Prostate gland (tissue), 2 donors: ENCODE data around the gene LIPH.

Source experiments
- CTCF ChIP-seq, 4 experiments: fragments of 200-600 bp in 2 of 4; fragments of 450-650 bp in 2 of 4; sonication (generic) in 2 of 4; IDR thresholded peaks; 1 replicate in 3 of 4; 2 replicates in 1 of 4; pipeline ENCODE4 v1.5.1; 2016 to 2019; ENCODE audit warnings: antibody characterized with exemption in 4 of 4, mild to moderate bottlenecking in 2 of 4, moderate library complexity in 2 of 4
- POLR2A ChIP-seq: fragments of 450-650 bp; IDR thresholded peaks from one replicate; pipeline ENCODE4 v1.6.1; 2016; ENCODE audit warnings: antibody characterized with exemption, mild to moderate bottlenecking
- POLR2AphosphoS5 ChIP-seq: sonication (generic); formaldehyde crosslinking; IDR thresholded peaks from one replicate; pipeline ENCODE4 v1.6.1; 2017; ENCODE audit warnings: antibody characterized with exemption

DNA sequence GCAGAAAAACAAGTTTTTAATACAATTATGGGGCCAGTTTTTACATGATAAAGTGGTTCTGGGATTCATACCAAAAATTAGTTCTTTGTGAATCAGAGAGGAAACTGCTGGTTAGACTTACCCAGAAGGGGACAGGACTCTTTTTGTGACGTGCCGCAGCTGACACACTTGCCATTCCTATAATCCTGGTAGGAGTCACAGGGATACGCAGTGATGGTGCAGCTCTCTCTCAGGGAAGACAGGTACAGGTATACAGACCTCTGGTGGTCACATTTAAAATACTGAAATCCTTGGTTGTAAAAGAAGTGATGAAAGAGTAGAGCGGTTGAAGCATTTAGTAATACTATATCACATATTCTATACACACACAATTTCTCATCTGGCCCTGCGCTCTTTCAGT, 33.4 kb downstream of the LIPH start:
- TF ChIP-seq POLR2A = no peak
- TF ChIP-seq POLR2AphosphoS5 = no peak
- TF ChIP-seq CTCF (IDR thresholded peaks at IDR 0.05) = no peak
